ENCODE measurements around the gene PGM2L1.

DNA sequence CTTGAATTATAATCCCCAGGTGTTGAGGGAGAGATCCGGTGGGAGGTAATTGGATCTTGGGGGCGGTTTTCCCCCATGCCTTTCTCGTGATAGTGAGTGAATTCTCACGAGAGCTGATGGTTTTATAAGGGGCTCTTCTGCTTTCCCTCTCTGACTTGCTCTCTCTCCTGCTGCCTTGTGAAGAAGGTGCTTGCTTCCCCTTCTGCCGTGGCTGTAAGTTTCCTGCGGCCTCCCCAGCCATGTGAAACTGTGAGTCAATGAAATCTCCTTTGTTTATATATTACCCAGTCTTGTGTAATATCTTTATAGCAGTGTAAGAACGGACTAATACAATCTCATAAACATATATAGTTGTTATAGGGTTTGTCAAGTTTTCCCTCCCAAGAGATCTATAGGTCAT lies 36.3 kb upstream of the PGM2L1 start:
- TF ChIP-seq, protein P1, sequence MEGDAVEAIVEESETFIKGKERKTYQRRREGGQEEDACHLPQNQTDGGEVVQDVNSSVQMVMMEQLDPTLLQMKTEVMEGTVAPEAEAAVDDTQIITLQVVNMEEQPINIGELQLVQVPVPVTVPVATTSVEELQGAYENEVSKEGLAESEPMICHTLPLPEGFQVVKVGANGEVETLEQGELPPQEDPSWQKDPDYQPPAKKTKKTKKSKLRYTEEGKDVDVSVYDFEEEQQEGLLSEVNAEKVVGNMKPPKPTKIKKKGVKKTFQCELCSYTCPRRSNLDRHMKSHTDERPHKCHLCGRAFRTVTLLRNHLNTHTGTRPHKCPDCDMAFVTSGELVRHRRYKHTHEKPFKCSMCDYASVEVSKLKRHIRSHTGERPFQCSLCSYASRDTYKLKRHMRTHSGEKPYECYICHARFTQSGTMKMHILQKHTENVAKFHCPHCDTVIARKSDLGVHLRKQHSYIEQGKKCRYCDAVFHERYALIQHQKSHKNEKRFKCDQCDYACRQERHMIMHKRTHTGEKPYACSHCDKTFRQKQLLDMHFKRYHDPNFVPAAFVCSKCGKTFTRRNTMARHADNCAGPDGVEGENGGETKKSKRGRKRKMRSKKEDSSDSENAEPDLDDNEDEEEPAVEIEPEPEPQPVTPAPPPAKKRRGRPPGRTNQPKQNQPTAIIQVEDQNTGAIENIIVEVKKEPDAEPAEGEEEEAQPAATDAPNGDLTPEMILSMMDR (IDR thresholded peaks at IDR 0.05): no peak
- no peak for TF ChIP-seq EZH2 (IDR thresholded peaks at IDR 0.05)
- no peak for TF ChIP-seq EZH2phosphoT487 (IDR thresholded peaks at IDR 0.05)

All from neural progenitor cell (in vitro differentiated cells).